Stimulated activated CD8-positive, alpha-beta memory T cell treated with anti-CD3 and anti-CD28 coated beads, Interleukin-7, amount 100 ng/mL, for 1 hour (primary cell): ENCODE measurements around the gene CPNE6.

ENCODE experiments used
- DNase-seq, 2 donors: peaks; one replicate each; pipeline ENCODE4 v3.0.0-alpha.2; 2020; ENCODE audit warnings: low read depth in 2 of 2

CPNE6 gene

GRCh38 chr14:24054646-24055045, 16.7 kb upstream of the CPNE6 start:
- no peak for DNase-seq

DNA sequence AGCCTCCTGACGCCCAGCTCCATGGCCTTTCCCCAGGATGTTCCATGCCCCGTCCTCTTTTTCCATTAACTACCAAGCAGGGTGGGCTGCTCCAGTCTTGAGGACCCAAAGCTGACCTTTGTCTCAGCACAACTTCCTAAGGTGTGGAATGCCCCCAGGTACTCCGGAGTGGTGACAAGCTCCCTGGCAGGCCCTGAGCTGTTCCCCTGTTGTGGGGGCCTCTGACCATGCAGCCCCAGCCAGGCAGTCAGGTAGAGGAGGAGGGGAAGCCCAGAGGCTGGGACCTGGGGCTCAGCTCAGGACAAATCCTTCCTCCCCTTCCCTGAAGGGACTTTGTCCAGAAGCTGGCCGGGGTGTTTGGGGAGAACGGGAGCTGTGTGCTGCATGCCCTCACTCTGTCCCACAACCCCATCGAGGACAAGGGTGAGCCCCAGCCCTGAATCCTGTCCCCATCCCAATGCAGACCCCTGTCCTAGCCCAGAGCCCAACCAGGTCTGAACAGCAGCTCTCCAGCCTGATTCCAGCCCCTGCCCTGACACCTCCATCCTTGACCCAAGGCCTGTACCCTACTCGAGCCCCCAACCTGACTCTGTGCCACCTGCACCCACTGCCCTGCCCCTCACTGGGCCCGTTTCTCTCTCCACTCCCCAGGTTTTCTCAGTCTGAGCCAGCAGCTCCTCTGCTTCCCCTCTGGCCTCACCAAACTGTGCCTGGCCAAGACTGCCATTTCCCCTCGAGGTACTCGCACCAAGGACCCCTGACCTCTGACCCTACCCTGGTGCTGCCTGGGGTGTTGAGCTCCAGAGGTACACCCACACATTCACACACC, 15.2 kb upstream of the CPNE6 start:
- no peak for DNase-seq

- DNase-seq = no peak
Observed at GRCh38 chr14:24056800-24057184, 14.6 kb upstream of the CPNE6 start.

DNA sequence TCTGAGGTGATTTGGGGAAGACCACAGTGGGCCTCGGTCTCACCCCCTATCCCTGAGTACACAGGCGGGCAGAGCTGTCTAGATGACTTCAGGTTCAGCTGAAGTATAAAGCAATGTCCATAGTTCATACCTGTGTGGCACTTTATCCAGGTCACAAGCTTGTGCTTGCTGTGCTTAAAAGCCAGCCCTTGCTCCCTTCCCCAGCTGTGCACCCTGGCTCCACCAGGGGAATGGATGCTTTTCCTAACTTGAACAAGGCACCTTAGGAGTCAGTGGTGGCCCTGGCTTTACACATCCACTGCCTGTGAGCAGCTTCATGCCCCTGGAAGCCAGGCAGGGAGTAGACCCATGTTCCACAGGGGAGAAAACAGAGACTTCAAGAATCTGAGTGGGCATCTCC, 14.1 kb upstream of the CPNE6 start:
- no peak for DNase-seq

DNA sequence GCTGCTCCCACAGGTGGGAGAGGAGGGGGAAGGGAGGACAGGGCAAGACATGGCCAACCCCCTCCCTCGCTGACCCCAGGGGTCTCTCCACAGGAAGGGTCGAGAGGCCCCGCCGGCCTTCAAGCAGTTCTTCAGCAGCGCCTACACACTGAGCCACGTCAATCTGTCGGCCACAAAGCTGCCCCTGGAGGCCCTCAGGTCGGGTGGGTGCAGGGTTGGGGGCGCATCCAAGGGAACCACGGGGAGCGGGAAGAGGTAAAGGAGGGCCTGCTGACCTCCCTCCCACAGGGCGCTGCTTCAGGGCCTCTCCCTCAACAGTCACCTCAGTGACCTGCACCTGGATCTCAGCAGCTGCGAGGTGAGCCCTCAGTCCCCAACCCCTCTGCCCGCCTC, 13.5 kb upstream of the CPNE6 start:
- no peak for DNase-seq

- DNase-seq = no peak
Observed at GRCh38 chr14:24058260-24058950, 13.0 kb upstream of the CPNE6 start.

- no peak for DNase-seq
Observed at GRCh38 chr14:24058951-24059475, 12.3 kb upstream of the CPNE6 start.

DNA sequence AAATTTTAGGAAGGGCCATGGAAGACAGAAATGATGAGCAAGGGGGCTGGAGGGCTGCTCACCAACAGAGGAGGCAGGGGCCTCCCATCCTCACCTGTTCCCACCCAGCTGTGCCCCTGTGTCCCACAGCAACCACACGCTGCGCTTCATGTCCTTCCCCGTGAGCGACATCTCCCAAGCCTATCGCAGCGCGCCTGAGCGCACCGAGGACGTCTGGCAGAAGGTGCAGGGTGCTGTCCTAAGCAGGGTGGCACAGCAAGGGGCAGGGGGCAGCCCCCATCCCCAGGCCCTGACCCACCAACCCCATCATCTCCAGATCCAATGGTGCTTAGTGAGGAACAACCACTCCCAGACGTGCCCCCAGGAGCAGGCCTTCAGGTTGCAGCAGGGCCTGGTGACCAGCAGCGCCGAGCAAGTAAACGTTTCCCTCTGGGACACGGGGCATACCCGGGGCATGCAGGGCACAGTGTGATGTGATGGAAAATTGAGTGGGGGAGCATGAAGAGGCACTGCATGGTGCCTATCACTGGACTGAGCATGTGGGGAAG, 11.4 kb upstream of the CPNE6 start:
- DNase-seq = no peak

GRCh38 chr14:24060443-24060842, 10.9 kb upstream of the CPNE6 start:
- no peak for DNase-seq

- DNase-seq = no peak
Observed at GRCh38 chr14:24060984-24061913, 10.1 kb upstream of the CPNE6 start.

- DNase-seq = no peak
Observed at GRCh38 chr14:24062216-24062980, 9.0 kb upstream of the CPNE6 start.

GRCh38 chr14:24063263-24063836, 8.0 kb upstream of the CPNE6 start:
- no peak for DNase-seq

GRCh38 chr14:24064091-24064795, 7.1 kb upstream of the CPNE6 start:
- no peak for DNase-seq

DNA sequence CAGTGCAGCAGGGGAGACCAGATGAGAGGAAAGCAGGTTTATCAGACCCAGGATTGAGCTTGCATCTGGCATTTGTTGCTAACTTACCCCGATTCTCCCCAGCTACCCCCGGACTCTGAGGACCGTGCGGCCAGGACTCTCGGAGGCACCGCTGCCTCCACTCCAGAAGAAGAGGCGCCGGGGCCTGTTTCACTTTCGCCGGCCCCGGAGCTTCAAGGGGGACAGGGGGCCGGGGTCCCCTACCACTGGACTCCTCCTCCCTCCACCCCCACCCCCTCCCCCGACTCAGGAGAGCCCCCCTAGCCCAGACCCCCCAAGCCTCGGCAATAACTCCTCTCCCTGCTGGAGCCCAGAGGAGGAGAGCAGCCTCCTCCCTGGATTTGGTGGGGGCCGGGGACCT, 6.5 kb upstream of the CPNE6 start:
- no peak for DNase-seq

DNA sequence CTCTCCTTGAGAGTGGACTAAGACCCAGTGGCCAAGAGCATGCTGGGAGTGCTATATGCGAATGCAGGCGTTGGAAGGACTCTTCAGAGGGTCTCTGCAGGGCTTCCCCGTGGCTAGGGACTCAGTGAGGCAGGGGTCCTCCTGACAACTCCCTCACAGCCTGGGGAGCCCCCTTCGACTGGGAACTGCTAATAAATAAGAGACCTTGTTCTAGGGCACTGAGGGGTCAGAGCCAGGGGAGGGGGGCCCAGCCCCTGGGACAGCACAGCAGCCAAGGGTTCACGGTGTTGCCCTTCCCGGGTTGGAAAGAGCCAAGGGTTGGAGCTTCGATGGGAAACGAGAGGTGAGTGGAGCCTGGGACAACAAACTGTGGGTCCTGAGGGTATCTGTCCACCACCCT, 6.0 kb upstream of the CPNE6 start:
- DNase-seq = no peak

- DNase-seq = no peak
Observed at GRCh38 chr14:24066496-24067132, 4.7 kb upstream of the CPNE6 start.

DNA sequence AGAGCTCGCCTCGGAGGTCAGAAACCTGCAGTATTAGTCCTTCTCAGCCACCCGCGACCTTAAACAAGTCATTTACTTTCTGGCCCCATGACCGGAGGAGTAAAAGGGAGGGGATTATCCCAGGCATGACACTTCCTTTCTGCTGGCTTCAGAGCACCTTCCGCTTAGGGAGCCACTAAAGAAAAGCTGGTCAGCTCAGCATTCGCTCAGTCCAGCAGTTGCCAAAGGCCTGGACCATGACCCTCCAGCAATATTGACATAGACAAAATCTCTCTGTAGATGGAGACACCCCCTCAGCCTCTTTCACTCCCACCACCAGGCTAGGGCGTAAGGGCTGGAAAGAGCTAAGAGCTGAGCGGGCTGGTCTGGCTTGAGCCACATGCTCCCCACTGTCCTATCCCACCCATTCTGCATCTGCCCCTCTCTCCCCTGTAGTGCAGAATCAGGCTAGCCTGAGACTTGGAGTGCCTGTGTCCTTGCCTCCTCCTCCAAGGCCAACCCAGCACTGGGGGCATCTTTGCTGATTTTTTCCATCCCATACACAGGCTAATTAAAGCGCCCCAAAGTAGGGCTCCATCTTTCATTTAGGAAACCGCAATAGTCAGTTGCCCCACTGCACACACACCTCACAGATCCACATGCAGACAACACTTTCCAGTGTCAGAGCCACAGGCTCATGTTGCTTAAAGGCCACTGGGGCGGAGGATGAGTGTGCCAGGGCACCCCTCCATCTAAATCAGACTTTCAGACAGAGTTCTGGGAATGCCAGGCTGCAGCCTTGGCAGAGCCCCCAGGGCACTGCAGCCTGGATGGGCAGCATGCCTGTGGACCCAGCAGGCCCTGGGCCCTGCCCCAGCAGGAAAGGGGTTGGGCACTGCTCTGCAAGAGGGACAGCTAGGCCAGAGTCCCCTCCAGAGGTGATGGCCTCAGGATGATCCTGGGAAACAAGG, 4.0 kb upstream of the CPNE6 start:
- DNase-seq = no peak

DNA sequence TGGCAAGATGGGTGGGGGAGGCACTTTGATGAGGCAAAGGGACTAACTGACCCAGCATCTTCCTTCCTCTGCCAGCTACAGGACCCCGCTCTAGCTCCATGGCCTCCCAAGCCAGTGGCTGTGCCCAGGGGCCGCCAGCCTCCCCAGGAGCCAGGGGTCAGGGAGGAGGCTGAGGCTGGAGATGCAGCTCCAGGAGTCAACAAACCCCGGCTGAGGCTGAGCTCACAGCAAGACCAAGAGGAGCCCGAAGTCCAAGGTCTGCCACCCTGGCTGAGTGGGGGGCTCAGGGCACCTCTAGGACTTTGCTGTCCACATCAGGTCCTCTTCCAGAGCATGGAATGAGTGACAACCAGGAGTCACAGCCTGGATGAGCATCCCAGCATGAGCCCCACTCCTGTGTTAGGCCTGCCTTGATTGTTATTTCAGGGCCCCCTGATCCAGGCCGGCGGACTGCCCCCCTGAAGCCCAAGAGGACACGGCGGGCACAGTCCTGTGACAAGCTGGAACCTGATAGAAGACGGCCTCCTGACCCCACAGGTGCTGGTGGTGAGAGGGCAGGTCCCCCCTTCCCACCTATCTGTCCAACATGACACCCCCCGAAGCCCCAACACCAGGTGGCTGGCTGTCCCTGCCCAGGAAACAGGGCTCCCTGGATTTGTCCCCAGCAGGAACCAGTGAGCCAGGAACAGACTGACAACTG, 2.5 kb upstream of the CPNE6 start:
- DNase-seq = no peak
